ENCODE results near the gene RINT1. TPM values are rescaled to one million over a fixed set of nuclear protein-coding genes. Genes with fewer than 3 reads are reported as not detected.

The RINT1 gene
- polyA plus RNA-seq, 1 of the 3 experiments (the other 2 are of a cell fraction): 13.1 TPM

DNA sequence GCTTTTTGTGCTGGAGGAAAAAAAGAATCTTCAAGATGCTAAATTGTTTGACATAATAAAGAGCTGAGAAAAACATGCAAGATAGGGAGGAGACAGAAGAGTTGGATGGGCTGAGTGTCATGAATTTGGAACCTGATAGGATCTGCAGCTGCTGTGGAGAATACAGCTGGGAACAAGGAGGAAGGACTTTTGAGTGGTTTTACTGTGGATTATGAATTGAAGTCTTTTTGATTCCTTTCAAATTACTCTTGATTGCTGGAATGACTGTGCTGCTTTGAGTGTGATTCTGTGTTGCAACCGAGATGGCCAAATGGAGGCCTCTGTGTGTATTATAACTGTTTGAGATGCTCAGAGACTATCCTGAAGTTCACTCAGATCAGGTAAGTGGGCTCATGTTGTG is 45.2 kb downstream of the RINT1 start:
- H4K20me1 ChIP-seq (ENCODE audit: insufficient read depth): no peaks in the 10 kb centered on the region
- TF ChIP-seq FOSL2 (IDR thresholded peaks at IDR 0.05; ENCODE audit: borderline replicate concordance, low read depth) (no peak), TAF1 (IDR thresholded peaks at IDR 0.05; ENCODE audit: borderline replicate concordance, low read depth, low read length) (no peak), ELF1 (IDR thresholded peaks at IDR 0.05) (no peak), SIN3A (IDR thresholded peaks at IDR 0.05; ENCODE audit: borderline replicate concordance, low read depth, low read length) (no peak), CHD2 (IDR thresholded peaks at IDR 0.05; ENCODE audit: low read length, partially characterized antibody) (no peak), MXI1 (IDR thresholded peaks at IDR 0.05; ENCODE audit: low read depth, low read length) (no peak), NRF1 (IDR thresholded peaks at IDR 0.05; ENCODE audit: low read depth, low read length) (no peak), RXRA (IDR thresholded peaks at IDR 0.05; ENCODE audit: borderline replicate concordance, low read depth) (no peak), JUND (IDR thresholded peaks at IDR 0.05) (no peak)
- TF ChIP-seq, protein P1, sequence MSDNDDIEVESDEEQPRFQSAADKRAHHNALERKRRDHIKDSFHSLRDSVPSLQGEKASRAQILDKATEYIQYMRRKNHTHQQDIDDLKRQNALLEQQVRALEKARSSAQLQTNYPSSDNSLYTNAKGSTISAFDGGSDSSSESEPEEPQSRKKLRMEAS (IDR thresholded peaks at IDR 0.05; ENCODE audit: low read depth): no peak
- TF ChIP-seq, protein P2, sequence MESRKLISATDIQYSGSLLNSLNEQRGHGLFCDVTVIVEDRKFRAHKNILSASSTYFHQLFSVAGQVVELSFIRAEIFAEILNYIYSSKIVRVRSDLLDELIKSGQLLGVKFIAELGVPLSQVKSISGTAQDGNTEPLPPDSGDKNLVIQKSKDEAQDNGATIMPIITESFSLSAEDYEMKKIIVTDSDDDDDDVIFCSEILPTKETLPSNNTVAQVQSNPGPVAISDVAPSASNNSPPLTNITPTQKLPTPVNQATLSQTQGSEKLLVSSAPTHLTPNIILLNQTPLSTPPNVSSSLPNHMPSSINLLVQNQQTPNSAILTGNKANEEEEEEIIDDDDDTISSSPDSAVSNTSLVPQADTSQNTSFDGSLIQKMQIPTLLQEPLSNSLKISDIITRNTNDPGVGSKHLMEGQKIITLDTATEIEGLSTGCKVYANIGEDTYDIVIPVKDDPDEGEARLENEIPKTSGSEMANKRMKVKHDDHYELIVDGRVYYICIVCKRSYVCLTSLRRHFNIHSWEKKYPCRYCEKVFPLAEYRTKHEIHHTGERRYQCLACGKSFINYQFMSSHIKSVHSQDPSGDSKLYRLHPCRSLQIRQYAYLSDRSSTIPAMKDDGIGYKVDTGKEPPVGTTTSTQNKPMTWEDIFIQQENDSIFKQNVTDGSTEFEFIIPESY (IDR thresholded peaks at IDR 0.05; ENCODE audit: borderline replicate concordance, low read depth): no peak
- TF ChIP-seq, protein P3, sequence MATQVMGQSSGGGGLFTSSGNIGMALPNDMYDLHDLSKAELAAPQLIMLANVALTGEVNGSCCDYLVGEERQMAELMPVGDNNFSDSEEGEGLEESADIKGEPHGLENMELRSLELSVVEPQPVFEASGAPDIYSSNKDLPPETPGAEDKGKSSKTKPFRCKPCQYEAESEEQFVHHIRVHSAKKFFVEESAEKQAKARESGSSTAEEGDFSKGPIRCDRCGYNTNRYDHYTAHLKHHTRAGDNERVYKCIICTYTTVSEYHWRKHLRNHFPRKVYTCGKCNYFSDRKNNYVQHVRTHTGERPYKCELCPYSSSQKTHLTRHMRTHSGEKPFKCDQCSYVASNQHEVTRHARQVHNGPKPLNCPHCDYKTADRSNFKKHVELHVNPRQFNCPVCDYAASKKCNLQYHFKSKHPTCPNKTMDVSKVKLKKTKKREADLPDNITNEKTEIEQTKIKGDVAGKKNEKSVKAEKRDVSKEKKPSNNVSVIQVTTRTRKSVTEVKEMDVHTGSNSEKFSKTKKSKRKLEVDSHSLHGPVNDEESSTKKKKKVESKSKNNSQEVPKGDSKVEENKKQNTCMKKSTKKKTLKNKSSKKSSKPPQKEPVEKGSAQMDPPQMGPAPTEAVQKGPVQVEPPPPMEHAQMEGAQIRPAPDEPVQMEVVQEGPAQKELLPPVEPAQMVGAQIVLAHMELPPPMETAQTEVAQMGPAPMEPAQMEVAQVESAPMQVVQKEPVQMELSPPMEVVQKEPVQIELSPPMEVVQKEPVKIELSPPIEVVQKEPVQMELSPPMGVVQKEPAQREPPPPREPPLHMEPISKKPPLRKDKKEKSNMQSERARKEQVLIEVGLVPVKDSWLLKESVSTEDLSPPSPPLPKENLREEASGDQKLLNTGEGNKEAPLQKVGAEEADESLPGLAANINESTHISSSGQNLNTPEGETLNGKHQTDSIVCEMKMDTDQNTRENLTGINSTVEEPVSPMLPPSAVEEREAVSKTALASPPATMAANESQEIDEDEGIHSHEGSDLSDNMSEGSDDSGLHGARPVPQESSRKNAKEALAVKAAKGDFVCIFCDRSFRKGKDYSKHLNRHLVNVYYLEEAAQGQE (IDR thresholded peaks at IDR 0.05; ENCODE audit: low read depth, low read length): no peak
- TF ChIP-seq, protein P4, sequence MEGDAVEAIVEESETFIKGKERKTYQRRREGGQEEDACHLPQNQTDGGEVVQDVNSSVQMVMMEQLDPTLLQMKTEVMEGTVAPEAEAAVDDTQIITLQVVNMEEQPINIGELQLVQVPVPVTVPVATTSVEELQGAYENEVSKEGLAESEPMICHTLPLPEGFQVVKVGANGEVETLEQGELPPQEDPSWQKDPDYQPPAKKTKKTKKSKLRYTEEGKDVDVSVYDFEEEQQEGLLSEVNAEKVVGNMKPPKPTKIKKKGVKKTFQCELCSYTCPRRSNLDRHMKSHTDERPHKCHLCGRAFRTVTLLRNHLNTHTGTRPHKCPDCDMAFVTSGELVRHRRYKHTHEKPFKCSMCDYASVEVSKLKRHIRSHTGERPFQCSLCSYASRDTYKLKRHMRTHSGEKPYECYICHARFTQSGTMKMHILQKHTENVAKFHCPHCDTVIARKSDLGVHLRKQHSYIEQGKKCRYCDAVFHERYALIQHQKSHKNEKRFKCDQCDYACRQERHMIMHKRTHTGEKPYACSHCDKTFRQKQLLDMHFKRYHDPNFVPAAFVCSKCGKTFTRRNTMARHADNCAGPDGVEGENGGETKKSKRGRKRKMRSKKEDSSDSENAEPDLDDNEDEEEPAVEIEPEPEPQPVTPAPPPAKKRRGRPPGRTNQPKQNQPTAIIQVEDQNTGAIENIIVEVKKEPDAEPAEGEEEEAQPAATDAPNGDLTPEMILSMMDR (IDR thresholded peaks at IDR 0.05): no peak
- CTCF ChIA-PET: interaction anchor here (2.4 kb wide), 1 partner anchor 12 kb away, joined by 14 read pairs; no protein-coding TSS in a partner anchor
- H3K27me3 ChIP-seq (ENCODE audit: insufficient read depth): no peaks in the 10 kb centered on the region
- H3F3A ChIP-seq (replicated peaks; ENCODE audit: insufficient read depth): peaks cover 23% of the 10 kb centered on the region
- WGBS (ENCODE audit: low lambda C conversion rate): 95% methylated on average over 1 of the region's 1 CpG
- no peak overlapping the region for H3K4me2 ChIP-seq
- H3K79me2 ChIP-seq (ENCODE audit: insufficient read depth): no peaks in the 10 kb centered on the region
- no peaks in the 10 kb centered on the region for H3K36me3 ChIP-seq (replicated peaks in 1 of 2; ENCODE audit: control insufficient read depth in 1 of 2, insufficient read depth in 2 of 2, low read length in 1 of 2)
- no peaks in the 10 kb centered on the region for H3K9me2 ChIP-seq
- DNase-seq: no peak
- H3K27ac ChIP-seq (ENCODE audit: low read depth in 2 of 2, low read length in 1 of 2): no peak overlapping the region
- POLR2A ChIA-PET: interaction anchor here (0.7 kb wide), 1 partner anchor 97 kb away, joined by 3 read pairs; no protein-coding TSS in a partner anchor
- no peaks in the 10 kb centered on the region; a peak in 1 of 4 replicates for H3K4me1 ChIP-seq (ENCODE audit: control insufficient read depth in 1 of 2, insufficient read depth in 2 of 2, low read depth in 1 of 2, low read length in 1 of 2)
- no peaks in the 10 kb centered on the region for H3K9me3 ChIP-seq
- H3K4me3 ChIP-seq (ENCODE audit: low read depth in 2 of 2, low read length in 1 of 2): no peak overlapping the region
- H3K9ac ChIP-seq: no peak overlapping the region
- H2AFZ ChIP-seq (ENCODE audit: low read depth): no peak overlapping the region
